ENCODE measurements around the gene ALK. TPM values are rescaled to one million over a fixed set of nuclear protein-coding genes. Genes with fewer than 3 reads are reported as not detected.

ALK gene
- total RNA-seq, 1 experiment from 2014 or later = not detected

DNA sequence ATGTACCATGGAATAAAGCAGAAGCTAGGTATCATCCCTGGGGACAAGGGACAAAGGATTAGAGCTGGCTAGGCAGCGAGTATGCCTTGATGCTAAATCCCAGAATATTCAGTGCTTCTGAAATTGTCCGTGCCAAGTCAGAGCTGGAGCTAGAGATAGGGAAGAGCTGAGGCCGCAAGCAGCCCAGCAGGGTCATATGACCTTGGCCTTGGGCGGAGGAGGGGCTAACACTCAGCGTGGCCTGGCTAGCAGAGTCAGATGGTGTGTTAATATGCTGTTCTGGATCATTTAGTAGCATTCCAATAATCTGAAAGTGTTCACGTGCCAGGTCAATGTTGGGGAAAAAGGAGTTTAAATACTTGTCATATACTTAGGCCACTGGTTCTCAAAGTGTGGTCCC lies 431.3 kb downstream of the ALK start:
- H3K23me2 ChIP-seq (ENCODE audit: insufficient read length, low read depth, low read length, poor library complexity, severe bottlenecking) = no peaks in the 10 kb centered on the region

More for the DNA sequence above, 431.3 kb downstream of the ALK start:
- Histone ChIP-seq H2BK12ac (ENCODE audit: insufficient read length, low read depth, low read length) (no peak overlapping the region), H4K5ac (ENCODE audit: insufficient read length, low read depth, low read length) (no peak overlapping the region), H3K27ac (ENCODE audit: insufficient read length, low read depth, low read length) (no peak overlapping the region), H3K9ac (ENCODE audit: extremely low read depth, insufficient read length, low read length) (no peak overlapping the region), H3K4me2 (ENCODE audit: insufficient read depth, insufficient read length, low read length) (no peak overlapping the region), H3K79me2 (ENCODE audit: insufficient read depth, low read length) (no peaks in the 10 kb centered on the region), H2BK5ac (ENCODE audit: insufficient read length, low read length) (no peak overlapping the region), H2BK120ac (ENCODE audit: low read depth, low read length, poor library complexity, severe bottlenecking) (no peak overlapping the region), H3K4ac (ENCODE audit: low read depth, low read length) (no peak overlapping the region), H2BK15ac (ENCODE audit: low read depth, low read length) (no peak overlapping the region), H2AFZ (ENCODE audit: low read length) (no peak overlapping the region), H3T11ph (ENCODE audit: low read length) (no peak overlapping the region), H4K91ac (ENCODE audit: insufficient read length, low read depth, low read length) (no peak overlapping the region), H3K27me3 (ENCODE audit: insufficient read depth, low read length) (no peaks in the 10 kb centered on the region), H2BK20ac (ENCODE audit: low read depth, low read length, poor library complexity, severe bottlenecking) (no peak overlapping the region), H4K20me1 (ENCODE audit: control insufficient read depth, insufficient read depth, insufficient read length) (no peaks in the 10 kb centered on the region), H3K4me1 (ENCODE audit: insufficient read depth, low read length) (no peaks in the 10 kb centered on the region), H3K79me1 (ENCODE audit: insufficient read depth, low read depth, low read length, poor library complexity, severe bottlenecking) (no peaks in the 10 kb centered on the region), H3K14ac (ENCODE audit: insufficient read depth, low read length) (no peak overlapping the region), H3K9me3 (ENCODE audit: control insufficient read depth, low read depth, low read length) (no peaks in the 10 kb centered on the region), H4K8ac (replicated peaks; ENCODE audit: insufficient read length, low read depth, low read length) (no peak overlapping the region), H3K23ac (ENCODE audit: insufficient read length, low read depth, low read length) (no peak overlapping the region), H3K56ac (ENCODE audit: insufficient read length, low read depth, low read length) (no peak overlapping the region), H2AK5ac (ENCODE audit: insufficient read length, low read length) (no peak overlapping the region), H3K18ac (ENCODE audit: insufficient read length, low read depth, low read length) (no peak overlapping the region)
- Mint-ChIP-seq H3K27ac (no peak overlapping the region; a peak in 1 of 7 replicates), H3K4me3 (no peak overlapping the region), H3K27me3 (ENCODE audit: low read depth) (no peaks in the 10 kb centered on the region), H3K4me1 (peaks cover 5% of the 10 kb centered on the region in 2 experiments; a peak in 2 of 4 replicates), H3K9me3 (no peaks in the 10 kb centered on the region), H3K36me3 (ENCODE audit: insufficient read depth in 1 of 3, low read depth in 3 of 3) (no peaks in the 10 kb centered on the region)
- no peak for DNase-seq
- TF ChIP-seq, protein P1, sequence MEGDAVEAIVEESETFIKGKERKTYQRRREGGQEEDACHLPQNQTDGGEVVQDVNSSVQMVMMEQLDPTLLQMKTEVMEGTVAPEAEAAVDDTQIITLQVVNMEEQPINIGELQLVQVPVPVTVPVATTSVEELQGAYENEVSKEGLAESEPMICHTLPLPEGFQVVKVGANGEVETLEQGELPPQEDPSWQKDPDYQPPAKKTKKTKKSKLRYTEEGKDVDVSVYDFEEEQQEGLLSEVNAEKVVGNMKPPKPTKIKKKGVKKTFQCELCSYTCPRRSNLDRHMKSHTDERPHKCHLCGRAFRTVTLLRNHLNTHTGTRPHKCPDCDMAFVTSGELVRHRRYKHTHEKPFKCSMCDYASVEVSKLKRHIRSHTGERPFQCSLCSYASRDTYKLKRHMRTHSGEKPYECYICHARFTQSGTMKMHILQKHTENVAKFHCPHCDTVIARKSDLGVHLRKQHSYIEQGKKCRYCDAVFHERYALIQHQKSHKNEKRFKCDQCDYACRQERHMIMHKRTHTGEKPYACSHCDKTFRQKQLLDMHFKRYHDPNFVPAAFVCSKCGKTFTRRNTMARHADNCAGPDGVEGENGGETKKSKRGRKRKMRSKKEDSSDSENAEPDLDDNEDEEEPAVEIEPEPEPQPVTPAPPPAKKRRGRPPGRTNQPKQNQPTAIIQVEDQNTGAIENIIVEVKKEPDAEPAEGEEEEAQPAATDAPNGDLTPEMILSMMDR (conservative IDR thresholded peaks at IDR 0.05) = no peak
- no CpG with 5 or more reads among the region's 6 CpGs for WGBS (ENCODE audit: extremely low coverage, insufficient read length, low lambda C conversion rate)
